HepG2 (cell line): ENCODE measurements around the gene GRIN2D. TPM values are rescaled to one million over a fixed set of nuclear protein-coding genes. Genes with fewer than 3 reads are reported as not detected.

Experiments
- HNRNPH1 ChIP-seq: fragments of 200-400 bp; formaldehyde crosslinking; optimal IDR thresholded peaks from 2 replicates; pipeline ENCODE3; 2017; ENCODE audit warnings: mild to moderate bottlenecking, low read depth, low read length
- HNRNPK ChIP-seq: fragments of 200-400 bp; formaldehyde crosslinking; IDR thresholded peaks from 2 replicates; pipeline ENCODE4 v1.6.1; 2018; ENCODE audit warnings: low read length, low read depth, moderate library complexity, mild to moderate bottlenecking; ENCODE audit not compliant: poor library complexity, severe bottlenecking
- MAF1 ChIP-seq: sonication (generic); formaldehyde crosslinking; IDR thresholded peaks from 2 replicates; pipeline ENCODE4 v1.5.0; 2020; ENCODE audit warnings: missing genetic modification reagents, borderline replicate concordance
- MNT ChIP-seq: fragments of 450-650 bp; IDR thresholded peaks from 2 replicates; pipeline ENCODE4 v1.6.1; 2016
- NAIF1 ChIP-seq: sonication (generic); formaldehyde crosslinking; IDR thresholded peaks from 2 replicates; pipeline ENCODE4 v1.5.0; 2020; ENCODE audit warnings: mild to moderate bottlenecking, missing genetic modification reagents, borderline replicate concordance
- TSC22D2 ChIP-seq: sonication (generic); formaldehyde crosslinking; IDR thresholded peaks from 2 replicates; pipeline ENCODE4 v1.5.1; 2020; ENCODE audit warnings: missing genetic modification reagents, mild to moderate bottlenecking, borderline replicate concordance
- ZBTB40 ChIP-seq, 2 experiments: fragments of 450-650 bp in 1 of 2; sonication (generic) in 1 of 2; formaldehyde crosslinking in 1 of 2; IDR thresholded peaks; 2 replicates each; pipeline versions ENCODE4 v1.6.1 to v1.8.0; 2016 to 2022; ENCODE audit warnings: antibody characterized with exemption in 1 of 2, mild to moderate bottlenecking in 1 of 2, missing genetic modification reagents in 1 of 2
- ZNF276 ChIP-seq: sonication (generic); formaldehyde crosslinking; IDR thresholded peaks from 2 replicates; pipeline ENCODE4 v1.4.0; 2020; ENCODE audit warnings: mild to moderate bottlenecking, low read depth, missing genetic modification reagents
- ZSCAN25 ChIP-seq: sonication (generic); formaldehyde crosslinking; IDR thresholded peaks from 2 replicates; pipeline ENCODE4 v1.8.0; 2022; ENCODE audit warnings: mild to moderate bottlenecking, missing genetic modification reagents
- ZSCAN5A ChIP-seq: sonication (generic); formaldehyde crosslinking; IDR thresholded peaks from 2 replicates; pipeline ENCODE4 v1.8.0; 2022; ENCODE audit warnings: mild to moderate bottlenecking, missing genetic modification reagents, borderline replicate concordance
- polyA plus RNA-seq, 8 experiments: library from polyadenylated mRNA; depleted of rRNA in 3 of 8; stranded (reverse) in 7 of 8; unstranded in 1 of 8; fragments of >200 nt; fragmentation: Illumina TruSeq in 4 of 8; extraction: Trizol in 4 of 8; gene quantifications; 2 replicates each; pipeline versions ENCODE4 v1.2.1 to v1.2.3, GENCODE V29; 2011 to 2016; ENCODE audit warnings: low read depth in 4 of 8, missing spikeins in 1 of 8, mixed read lengths in 1 of 8; ENCODE audit not compliant: insufficient read depth in 1 of 8
- total RNA-seq, 5 experiments: library from RNA; depleted of rRNA; stranded (reverse); fragments of >200 nt; fragmentation: Illumina TruSeq; extraction: Trizol; gene quantifications; 2 replicates each; pipeline ENCODE4 v1.2.3, GENCODE V29; 2016; ENCODE audit warnings: low read depth in 1 of 5
- TF ChIP-seq, protein P1 (sequence below): sonication (generic); formaldehyde crosslinking; IDR thresholded peaks from 2 replicates; pipeline ENCODE4 v1.5.1; 2020; ENCODE audit warnings: mild to moderate bottlenecking, missing genetic modification reagents, moderate library complexity

Gene GRIN2D
- total and polyA plus RNA-seq, 2 of the 13 experiments (the other 11 are each of a cell fraction or from before 2014, with no cell fraction given): 0.02 to 0.13 TPM

- TF ChIP-seq ZNF276 (CRISPR knock-in tag) (no peak; the same call in 1 of the 2 replicates), ZBTB40 (IDR thresholded peaks at IDR 0.05) (no peak), ZBTB40 (CRISPR knock-in tag; IDR thresholded peaks at IDR 0.05) (peak; percentile 69), MNT (no peak), HNRNPH1 (no peak), HNRNPK (no peak), NAIF1 (CRISPR knock-in tag) (no peak), TSC22D2 (CRISPR knock-in tag) (no peak), ZSCAN5A (no peak), ZSCAN25 (no peak), MAF1 (CRISPR knock-in tag) (no peak)
- TF ChIP-seq, protein P1, sequence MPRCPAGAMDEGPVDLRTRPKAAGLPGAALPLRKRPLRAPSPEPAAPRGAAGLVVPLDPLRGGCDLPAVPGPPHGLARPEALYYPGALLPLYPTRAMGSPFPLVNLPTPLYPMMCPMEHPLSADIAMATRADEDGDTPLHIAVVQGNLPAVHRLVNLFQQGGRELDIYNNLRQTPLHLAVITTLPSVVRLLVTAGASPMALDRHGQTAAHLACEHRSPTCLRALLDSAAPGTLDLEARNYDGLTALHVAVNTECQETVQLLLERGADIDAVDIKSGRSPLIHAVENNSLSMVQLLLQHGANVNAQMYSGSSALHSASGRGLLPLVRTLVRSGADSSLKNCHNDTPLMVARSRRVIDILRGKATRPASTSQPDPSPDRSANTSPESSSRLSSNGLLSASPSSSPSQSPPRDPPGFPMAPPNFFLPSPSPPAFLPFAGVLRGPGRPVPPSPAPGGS (CRISPR knock-in tag): no peak
Observed at GRCh38 chr19:48390188-48391099, 3.0 kb upstream of the GRIN2D start (continued).
